Progenitor cell of endocrine pancreas (in vitro differentiated cells): ENCODE results near the gene NHLRC1. TPM values are rescaled to one million over a fixed set of nuclear protein-coding genes. Genes with fewer than 3 reads are reported as not detected.

Experiments
- DNase-seq: peaks from one replicate; pipeline ENCODE4 v3.0.0; 2021; ENCODE audit warnings: low spot score; ENCODE audit not compliant: unreplicated experiment
- H3K27ac Mint-ChIP-seq: 2 replicates; pipeline ENCODE4 v1.8.0; 2021; ENCODE audit warnings: mild to moderate bottlenecking, moderate library complexity, mixed read lengths
- H3K27me3 Mint-ChIP-seq: 2 replicates; pipeline ENCODE4 v1.8.0; 2021; ENCODE audit warnings: mixed read lengths
- H3K36me3 Mint-ChIP-seq: 2 replicates; pipeline ENCODE4 v1.8.0; 2022; ENCODE audit warnings: mixed read lengths; ENCODE audit not compliant: insufficient read depth
- H3K4me1 Mint-ChIP-seq: 2 replicates; pipeline ENCODE4 v1.8.0; 2021; ENCODE audit warnings: low read depth, mixed read lengths
- H3K4me3 Mint-ChIP-seq: 2 replicates; pipeline ENCODE4 v1.8.0; 2021; ENCODE audit warnings: low read depth, mild to moderate bottlenecking, moderate library complexity, mixed read lengths
- H3K9me3 Mint-ChIP-seq: 2 replicates; pipeline ENCODE4 v1.8.0; 2021; ENCODE audit warnings: low read depth, mixed read lengths
- CTCF ChIP-seq: fragments of 200-600 bp; sonication (generic); IDR thresholded peaks from one replicate; pipeline ENCODE4 v1.5.0; 2021; ENCODE audit warnings: antibody characterized with exemption, mild to moderate bottlenecking; ENCODE audit not compliant: unreplicated experiment
- total RNA-seq: library from RNA; stranded (reverse); gene quantifications from 2 replicates; pipeline ENCODE4 v1.2.1, GENCODE V29; 2021

Gene NHLRC1
- total RNA-seq, 1 donor from 2014 or later, result 0.65 TPM

DNA sequence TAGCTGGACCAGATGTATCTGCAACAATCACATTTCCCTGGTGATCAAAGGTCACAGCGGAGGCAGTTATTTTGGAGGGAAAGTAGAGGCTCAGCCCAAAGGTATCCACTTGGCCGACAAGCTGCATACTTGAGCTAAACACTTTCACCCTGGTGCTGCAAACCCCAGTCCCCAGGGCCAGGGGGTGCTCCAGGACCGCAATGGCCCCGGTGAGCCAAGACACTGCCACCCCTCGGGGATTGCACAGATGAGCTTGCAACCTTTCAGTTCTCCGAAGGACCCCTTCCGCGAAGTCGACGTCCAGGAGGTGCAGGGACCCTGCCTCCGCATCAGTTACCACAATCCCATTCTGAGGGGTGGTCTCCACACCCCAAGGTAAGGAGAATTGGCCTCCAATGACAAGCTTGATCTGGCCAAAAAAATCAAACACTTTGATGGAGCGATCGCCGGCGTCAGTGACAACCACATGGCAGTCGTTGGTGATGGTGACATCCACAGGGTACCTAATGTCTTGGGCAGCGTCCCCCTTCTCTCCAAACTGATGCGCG, 823 bp downstream of the NHLRC1 start:
- peak overlapping the region; percentile 42 for H3K27ac Mint-ChIP-seq
- H3K36me3 Mint-ChIP-seq, result no peaks in the 10 kb centered on the region
- H3K9me3 Mint-ChIP-seq, result no peaks in the 10 kb centered on the region
- H3K4me1 Mint-ChIP-seq, result peaks cover 2% of the 10 kb centered on the region
- DNase-seq, result no peak
- peak overlapping the region; percentile 47 for H3K4me3 Mint-ChIP-seq
- H3K27me3 Mint-ChIP-seq, result peaks cover 47% of the 10 kb centered on the region
- TF ChIP-seq CTCF, result no peak

DNA sequence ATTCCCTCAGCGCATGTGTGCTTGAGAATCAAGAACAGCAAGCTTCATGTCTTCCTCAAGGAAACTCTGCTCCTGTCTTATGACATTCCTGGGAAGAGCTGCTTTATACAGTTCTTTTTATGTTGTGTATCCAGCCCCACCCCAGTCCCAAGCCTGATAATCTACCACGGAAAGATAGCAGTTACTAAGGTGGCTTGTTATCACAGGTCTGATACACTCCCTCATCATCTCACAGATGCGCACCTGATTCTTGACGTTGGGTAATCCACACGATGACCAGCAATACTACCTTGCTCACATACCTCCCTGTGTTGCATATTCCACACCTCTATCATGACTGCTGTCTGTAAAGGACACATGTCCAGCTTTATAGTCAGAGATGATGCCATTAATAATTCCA, 3.2 kb downstream of the NHLRC1 start:
- no peaks in the 10 kb centered on the region for H3K9me3 Mint-ChIP-seq
- H3K4me3 Mint-ChIP-seq, result no peak overlapping the region
- no peak overlapping the region for H3K27ac Mint-ChIP-seq
- no peak for DNase-seq
- H3K27me3 Mint-ChIP-seq, result peaks cover 40% of the 10 kb centered on the region
- H3K4me1 Mint-ChIP-seq, result peaks cover 2% of the 10 kb centered on the region
- no peaks in the 10 kb centered on the region for H3K36me3 Mint-ChIP-seq
- TF ChIP-seq CTCF, result no peak

DNA sequence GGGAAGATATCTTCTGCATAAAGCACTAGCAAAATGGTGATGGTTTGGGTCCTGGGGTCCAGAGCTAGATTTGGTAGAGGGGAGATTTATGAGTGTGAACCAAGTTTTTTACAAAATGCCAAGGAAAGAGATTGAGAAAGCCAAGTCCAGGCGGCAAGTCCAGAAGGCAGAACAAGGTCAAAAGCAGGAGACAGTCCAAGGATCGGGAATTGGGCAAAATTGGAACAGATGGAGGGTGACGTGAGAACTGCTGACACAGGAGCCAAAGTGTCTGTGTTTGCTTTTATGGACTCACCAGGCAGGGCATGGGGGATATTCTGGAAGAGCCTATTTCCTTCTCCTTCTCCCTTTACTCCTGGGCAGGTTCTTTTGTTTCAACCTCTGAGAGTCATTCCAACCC, 4.1 kb downstream of the NHLRC1 start:
- no peak for TF ChIP-seq CTCF
- no peak for DNase-seq
- Mint-ChIP-seq H3K4me3 (no peak overlapping the region), H3K9me3 (no peaks in the 10 kb centered on the region), H3K4me1 (peaks cover 2% of the 10 kb centered on the region), H3K27me3 (peaks cover 40% of the 10 kb centered on the region), H3K27ac (no peak overlapping the region), H3K36me3 (no peaks in the 10 kb centered on the region)

- peaks cover 33% of the 10 kb centered on the region for H3K27me3 Mint-ChIP-seq
- H3K36me3 Mint-ChIP-seq, result no peaks in the 10 kb centered on the region
- DNase-seq, result no peak
- no peak for TF ChIP-seq CTCF
- H3K9me3 Mint-ChIP-seq, result no peaks in the 10 kb centered on the region
- H3K4me3 Mint-ChIP-seq, result no peak overlapping the region
- H3K27ac Mint-ChIP-seq, result no peak overlapping the region
- H3K4me1 Mint-ChIP-seq, result no peaks in the 10 kb centered on the region
Observed at GRCh38 chr6:18117136-18117535, 5.3 kb downstream of the NHLRC1 start.

DNA sequence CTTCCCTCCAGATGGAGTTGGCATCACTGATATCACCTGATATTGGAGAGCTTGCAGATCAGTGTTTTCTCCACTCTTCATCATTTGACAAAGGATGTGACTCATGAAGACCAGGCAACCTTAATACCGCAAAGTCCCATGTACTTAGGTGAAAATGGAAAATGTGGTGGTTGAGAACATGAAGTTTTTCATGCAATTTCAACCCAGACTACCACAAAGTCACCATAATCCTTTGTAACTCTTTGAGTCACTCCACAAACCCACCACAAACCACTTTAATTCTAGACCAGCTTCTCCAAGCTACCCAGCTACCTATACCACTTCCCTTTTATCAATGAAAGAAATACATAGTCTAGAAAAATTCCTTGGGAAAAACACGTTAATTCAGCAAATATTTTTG, 7.1 kb downstream of the NHLRC1 start:
- Mint-ChIP-seq H3K36me3 (no peaks in the 10 kb centered on the region), H3K9me3 (no peaks in the 10 kb centered on the region), H3K4me3 (no peak overlapping the region), H3K4me1 (no peaks in the 10 kb centered on the region), H3K27me3 (peaks cover 18% of the 10 kb centered on the region), H3K27ac (no peak overlapping the region)
- TF ChIP-seq CTCF, result no peak
- no peak for DNase-seq
